Measurements from ENCODE around the gene IFITM5. TPM values are rescaled to one million over a fixed set of nuclear protein-coding genes. Genes with fewer than 3 reads are reported as not detected.

The IFITM5 gene
- total and polyA plus RNA-seq, 2 of the 8 experiments (the other 6 are each of a cell fraction or from before 2014, with no cell fraction given): not detected

GRCh38 chr11:295351-296170, 3.8 kb downstream of the IFITM5 start (continued):
- TF ChIP-seq, protein P1, sequence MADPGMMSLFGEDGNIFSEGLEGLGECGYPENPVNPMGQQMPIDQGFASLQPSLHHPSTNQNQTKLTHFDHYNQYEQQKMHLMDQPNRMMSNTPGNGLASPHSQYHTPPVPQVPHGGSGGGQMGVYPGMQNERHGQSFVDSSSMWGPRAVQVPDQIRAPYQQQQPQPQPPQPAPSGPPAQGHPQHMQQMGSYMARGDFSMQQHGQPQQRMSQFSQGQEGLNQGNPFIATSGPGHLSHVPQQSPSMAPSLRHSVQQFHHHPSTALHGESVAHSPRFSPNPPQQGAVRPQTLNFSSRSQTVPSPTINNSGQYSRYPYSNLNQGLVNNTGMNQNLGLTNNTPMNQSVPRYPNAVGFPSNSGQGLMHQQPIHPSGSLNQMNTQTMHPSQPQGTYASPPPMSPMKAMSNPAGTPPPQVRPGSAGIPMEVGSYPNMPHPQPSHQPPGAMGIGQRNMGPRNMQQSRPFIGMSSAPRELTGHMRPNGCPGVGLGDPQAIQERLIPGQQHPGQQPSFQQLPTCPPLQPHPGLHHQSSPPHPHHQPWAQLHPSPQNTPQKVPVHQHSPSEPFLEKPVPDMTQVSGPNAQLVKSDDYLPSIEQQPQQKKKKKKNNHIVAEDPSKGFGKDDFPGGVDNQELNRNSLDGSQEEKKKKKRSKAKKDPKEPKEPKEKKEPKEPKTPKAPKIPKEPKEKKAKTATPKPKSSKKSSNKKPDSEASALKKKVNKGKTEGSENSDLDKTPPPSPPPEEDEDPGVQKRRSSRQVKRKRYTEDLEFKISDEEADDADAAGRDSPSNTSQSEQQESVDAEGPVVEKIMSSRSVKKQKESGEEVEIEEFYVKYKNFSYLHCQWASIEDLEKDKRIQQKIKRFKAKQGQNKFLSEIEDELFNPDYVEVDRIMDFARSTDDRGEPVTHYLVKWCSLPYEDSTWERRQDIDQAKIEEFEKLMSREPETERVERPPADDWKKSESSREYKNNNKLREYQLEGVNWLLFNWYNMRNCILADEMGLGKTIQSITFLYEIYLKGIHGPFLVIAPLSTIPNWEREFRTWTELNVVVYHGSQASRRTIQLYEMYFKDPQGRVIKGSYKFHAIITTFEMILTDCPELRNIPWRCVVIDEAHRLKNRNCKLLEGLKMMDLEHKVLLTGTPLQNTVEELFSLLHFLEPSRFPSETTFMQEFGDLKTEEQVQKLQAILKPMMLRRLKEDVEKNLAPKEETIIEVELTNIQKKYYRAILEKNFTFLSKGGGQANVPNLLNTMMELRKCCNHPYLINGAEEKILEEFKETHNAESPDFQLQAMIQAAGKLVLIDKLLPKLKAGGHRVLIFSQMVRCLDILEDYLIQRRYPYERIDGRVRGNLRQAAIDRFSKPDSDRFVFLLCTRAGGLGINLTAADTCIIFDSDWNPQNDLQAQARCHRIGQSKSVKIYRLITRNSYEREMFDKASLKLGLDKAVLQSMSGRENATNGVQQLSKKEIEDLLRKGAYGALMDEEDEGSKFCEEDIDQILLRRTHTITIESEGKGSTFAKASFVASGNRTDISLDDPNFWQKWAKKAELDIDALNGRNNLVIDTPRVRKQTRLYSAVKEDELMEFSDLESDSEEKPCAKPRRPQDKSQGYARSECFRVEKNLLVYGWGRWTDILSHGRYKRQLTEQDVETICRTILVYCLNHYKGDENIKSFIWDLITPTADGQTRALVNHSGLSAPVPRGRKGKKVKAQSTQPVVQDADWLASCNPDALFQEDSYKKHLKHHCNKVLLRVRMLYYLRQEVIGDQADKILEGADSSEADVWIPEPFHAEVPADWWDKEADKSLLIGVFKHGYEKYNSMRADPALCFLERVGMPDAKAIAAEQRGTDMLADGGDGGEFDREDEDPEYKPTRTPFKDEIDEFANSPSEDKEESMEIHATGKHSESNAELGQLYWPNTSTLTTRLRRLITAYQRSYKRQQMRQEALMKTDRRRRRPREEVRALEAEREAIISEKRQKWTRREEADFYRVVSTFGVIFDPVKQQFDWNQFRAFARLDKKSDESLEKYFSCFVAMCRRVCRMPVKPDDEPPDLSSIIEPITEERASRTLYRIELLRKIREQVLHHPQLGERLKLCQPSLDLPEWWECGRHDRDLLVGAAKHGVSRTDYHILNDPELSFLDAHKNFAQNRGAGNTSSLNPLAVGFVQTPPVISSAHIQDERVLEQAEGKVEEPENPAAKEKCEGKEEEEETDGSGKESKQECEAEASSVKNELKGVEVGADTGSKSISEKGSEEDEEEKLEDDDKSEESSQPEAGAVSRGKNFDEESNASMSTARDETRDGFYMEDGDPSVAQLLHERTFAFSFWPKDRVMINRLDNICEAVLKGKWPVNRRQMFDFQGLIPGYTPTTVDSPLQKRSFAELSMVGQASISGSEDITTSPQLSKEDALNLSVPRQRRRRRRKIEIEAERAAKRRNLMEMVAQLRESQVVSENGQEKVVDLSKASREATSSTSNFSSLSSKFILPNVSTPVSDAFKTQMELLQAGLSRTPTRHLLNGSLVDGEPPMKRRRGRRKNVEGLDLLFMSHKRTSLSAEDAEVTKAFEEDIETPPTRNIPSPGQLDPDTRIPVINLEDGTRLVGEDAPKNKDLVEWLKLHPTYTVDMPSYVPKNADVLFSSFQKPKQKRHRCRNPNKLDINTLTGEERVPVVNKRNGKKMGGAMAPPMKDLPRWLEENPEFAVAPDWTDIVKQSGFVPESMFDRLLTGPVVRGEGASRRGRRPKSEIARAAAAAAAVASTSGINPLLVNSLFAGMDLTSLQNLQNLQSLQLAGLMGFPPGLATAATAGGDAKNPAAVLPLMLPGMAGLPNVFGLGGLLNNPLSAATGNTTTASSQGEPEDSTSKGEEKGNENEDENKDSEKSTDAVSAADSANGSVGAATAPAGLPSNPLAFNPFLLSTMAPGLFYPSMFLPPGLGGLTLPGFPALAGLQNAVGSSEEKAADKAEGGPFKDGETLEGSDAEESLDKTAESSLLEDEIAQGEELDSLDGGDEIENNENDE (IDR thresholded peaks at IDR 0.05; ENCODE audit: insufficient replicate concordance, low read length): no peak
- TF ChIP-seq CHD2 (IDR thresholded peaks at IDR 0.05; ENCODE audit: low read length) (no peak), YY1 (IDR thresholded peaks at IDR 0.05; ENCODE audit: low read depth, low read length) (no peak), RFX5 (IDR thresholded peaks at IDR 0.05; ENCODE audit: borderline replicate concordance, low read depth, low read length) (no peak), TAF1 (IDR thresholded peaks at IDR 0.05; ENCODE audit: low read depth, low read length) (no peak), MAFK (IDR thresholded peaks at IDR 0.05; ENCODE audit: low read depth, low read length) (no peak), RNF2 (IDR thresholded peaks at IDR 0.05; ENCODE audit: borderline replicate concordance, low read depth, low read length, missing control alignments, poor library complexity, severe bottlenecking) (no peak)
- TF ChIP-seq, protein P2, sequence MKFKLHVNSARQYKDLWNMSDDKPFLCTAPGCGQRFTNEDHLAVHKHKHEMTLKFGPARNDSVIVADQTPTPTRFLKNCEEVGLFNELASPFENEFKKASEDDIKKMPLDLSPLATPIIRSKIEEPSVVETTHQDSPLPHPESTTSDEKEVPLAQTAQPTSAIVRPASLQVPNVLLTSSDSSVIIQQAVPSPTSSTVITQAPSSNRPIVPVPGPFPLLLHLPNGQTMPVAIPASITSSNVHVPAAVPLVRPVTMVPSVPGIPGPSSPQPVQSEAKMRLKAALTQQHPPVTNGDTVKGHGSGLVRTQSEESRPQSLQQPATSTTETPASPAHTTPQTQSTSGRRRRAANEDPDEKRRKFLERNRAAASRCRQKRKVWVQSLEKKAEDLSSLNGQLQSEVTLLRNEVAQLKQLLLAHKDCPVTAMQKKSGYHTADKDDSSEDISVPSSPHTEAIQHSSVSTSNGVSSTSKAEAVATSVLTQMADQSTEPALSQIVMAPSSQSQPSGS (IDR thresholded peaks at IDR 0.05; ENCODE audit: low read length): no peak
